Esophagus muscularis mucosa (tissue), 3 donors: ENCODE data around the gene GAB1.

Experiments used
- CTCF ChIP-seq, 3 experiments: fragments of 200-600 bp in 2 of 3; fragments of 450-650 bp in 1 of 3; sonication (generic) in 2 of 3; IDR thresholded peaks; one replicate each; pipeline ENCODE4 v1.5.1; 2017 to 2019; ENCODE audit warnings: antibody characterized with exemption in 3 of 3, mild to moderate bottlenecking in 2 of 3, moderate library complexity in 1 of 3
- EP300 ChIP-seq: sonication (generic); formaldehyde crosslinking; IDR thresholded peaks from one replicate; pipeline ENCODE4 v1.6.1; 2017; ENCODE audit warnings: antibody characterized with exemption

- TF ChIP-seq CTCF (IDR thresholded peaks at IDR 0.05): no peak
- no peak for TF ChIP-seq EP300
These were observed 96.6 kb downstream of the GAB1 start for GRCh38 chr4:143433231-143433630.
